Hepatocyte (in vitro differentiated cells): Measurements from ENCODE around the gene OR13J1. TPM values are rescaled to one million over a fixed set of nuclear protein-coding genes. Genes with fewer than 3 reads are reported as not detected.

Experiments used
- DNase-seq: peaks from one replicate; pipeline ENCODE4 v3.0.0-alpha.2; 2016; ENCODE audit warnings: low spot score
- H2AFZ ChIP-seq: fragments of 200-600 bp; sonication (generic); 2 replicates; pipeline ENCODE4 v1.6.0; 2016; ENCODE audit warnings: antibody characterized with exemption, mild to moderate bottlenecking
- H3K27ac ChIP-seq: fragments of 200-600 bp; sonication (generic); 2 replicates; pipeline ENCODE4 v1.5.1; 2016; ENCODE audit warnings: mild to moderate bottlenecking
- H3K27me3 ChIP-seq: fragments of 200-600 bp; sonication (generic); 2 replicates; pipeline ENCODE4 v1.6.1; 2016
- H3K36me3 ChIP-seq: fragments of 200-600 bp; sonication (generic); replicated peaks from 2 replicates; pipeline ENCODE4 v1.5.1; 2016; ENCODE audit warnings: low read depth; ENCODE audit not compliant: insufficient read depth
- H3K4me1 ChIP-seq: fragments of 200-600 bp; sonication (generic); 2 replicates; pipeline ENCODE4 v1.5.1; 2016; ENCODE audit warnings: mild to moderate bottlenecking, moderate library complexity; ENCODE audit not compliant: insufficient read depth
- H3K4me2 ChIP-seq: fragments of 200-600 bp; sonication (generic); 2 replicates; pipeline ENCODE4 v1.6.0; 2016
- H3K4me3 ChIP-seq: fragments of 200-600 bp; sonication (generic); 2 replicates; pipeline ENCODE4 v1.5.1; 2016; ENCODE audit warnings: mild to moderate bottlenecking
- H3K79me2 ChIP-seq: fragments of 200-600 bp; sonication (generic); 2 replicates; pipeline ENCODE4 v1.6.0; 2017; ENCODE audit warnings: mild to moderate bottlenecking
- H3K9me2 ChIP-seq: fragments of 200-600 bp; sonication (generic); replicated peaks from 2 replicates; pipeline ENCODE4 v1.6.0; 2017; ENCODE audit warnings: mild to moderate bottlenecking; ENCODE audit not compliant: insufficient read depth
- H3K9me3 ChIP-seq: fragments of 200-600 bp; sonication (generic); 2 replicates; pipeline ENCODE4 v1.5.1; 2016; ENCODE audit warnings: low read depth, mild to moderate bottlenecking
- H4K20me1 ChIP-seq: fragments of 200-600 bp; sonication (generic); 2 replicates; pipeline ENCODE4 v1.6.0; 2016; ENCODE audit warnings: mild to moderate bottlenecking; ENCODE audit not compliant: insufficient read depth, poor library complexity, severe bottlenecking
- CTCF ChIP-seq: fragments of 200-600 bp; sonication (generic); IDR thresholded peaks from 2 replicates; pipeline ENCODE4 v1.5.1; 2016; ENCODE audit warnings: antibody characterized with exemption, mild to moderate bottlenecking; ENCODE audit not compliant: poor library complexity
- EZH2 ChIP-seq: fragments of 200-600 bp; sonication (generic); IDR thresholded peaks from 2 replicates; pipeline ENCODE4 v1.6.1; 2016; ENCODE audit warnings: antibody characterized with exemption, mild to moderate bottlenecking, borderline replicate concordance
- EZH2phosphoT487 ChIP-seq: fragments of 200-600 bp; sonication (generic); IDR thresholded peaks from one replicate; pipeline ENCODE4 v1.6.1; 2018; ENCODE audit warnings: antibody characterized with exemption, mild to moderate bottlenecking, low read depth, moderate library complexity; ENCODE audit not compliant: unreplicated experiment, severe bottlenecking
- WGBS: methylation state at CpG from one replicate; pipeline ENCODE4 v1.1.6; 2016; ENCODE audit warnings: low lambda C conversion rate; ENCODE audit errors: missing lambda C conversion rate; 5-methylcytosine and 5-hydroxymethylcytosine counted together
- polyA plus RNA-seq: library from polyadenylated mRNA; unstranded; fragments of >200 nt; fragmentation: Nextera tagmentation; extraction: Ambion mirVana; gene quantifications from 2 replicates; pipeline ENCODE4 v1.2.1, GENCODE V29; 2016
- total RNA-seq: library from RNA; depleted of rRNA; stranded (reverse); fragments of >200 nt; gene quantifications from 2 replicates; pipeline ENCODE4 v1.2.3, GENCODE V29; 2014

Gene OR13J1
- total and polyA plus RNA-seq, 2 experiments from 2014 or later = not detected

- no peaks in the 10 kb centered on the region for H3K4me1 ChIP-seq
- no peak overlapping the region for H3K27ac ChIP-seq
- no peak for TF ChIP-seq EZH2
- no peak for TF ChIP-seq EZH2phosphoT487
- no peak for TF ChIP-seq CTCF
- no peak overlapping the region for H3K4me2 ChIP-seq
- WGBS = 95% methylated on average over 25 of the region's 25 CpGs
- H3K4me3 ChIP-seq = no peak overlapping the region
- DNase-seq = no peak
- H3K9me2 ChIP-seq = no peaks in the 10 kb centered on the region
- no peaks in the 10 kb centered on the region for H3K9me3 ChIP-seq
- H4K20me1 ChIP-seq = no peaks in the 10 kb centered on the region
- no peaks in the 10 kb centered on the region for H3K27me3 ChIP-seq
- no peaks in the 10 kb centered on the region for H3K79me2 ChIP-seq
- no peaks in the 10 kb centered on the region for H3K36me3 ChIP-seq
- H2AFZ ChIP-seq = no peak overlapping the region
These were observed 17.0 kb downstream of the OR13J1 start for GRCh38 chr9:35852876-35853865.

GRCh38 chr9:35852267-35852815 is 17.9 kb downstream of the OR13J1 start:
- H3K27me3 ChIP-seq = no peaks in the 10 kb centered on the region
- H3K4me3 ChIP-seq = no peak overlapping the region
- no peaks in the 10 kb centered on the region for H3K4me1 ChIP-seq
- H2AFZ ChIP-seq = no peak overlapping the region
- DNase-seq = no peak
- H3K79me2 ChIP-seq = no peaks in the 10 kb centered on the region
- 100% methylated on average over 2 of the region's 2 CpGs for WGBS
- H3K4me2 ChIP-seq = no peak overlapping the region
- no peaks in the 10 kb centered on the region for H3K9me3 ChIP-seq
- no peak overlapping the region for H3K27ac ChIP-seq
- no peaks in the 10 kb centered on the region for H3K9me2 ChIP-seq
- no peaks in the 10 kb centered on the region for H4K20me1 ChIP-seq
- no peaks in the 10 kb centered on the region for H3K36me3 ChIP-seq
- TF ChIP-seq EZH2phosphoT487 (no peak), EZH2 (no peak), CTCF (no peak)

- no peak overlapping the region for H2AFZ ChIP-seq
- no peaks in the 10 kb centered on the region for H3K27me3 ChIP-seq
- no peaks in the 10 kb centered on the region for H3K79me2 ChIP-seq
- no peak for DNase-seq
- no peaks in the 10 kb centered on the region for H3K9me2 ChIP-seq
- WGBS = 90% methylated on average over 4 of the region's 4 CpGs
- H3K4me3 ChIP-seq = no peak overlapping the region
- H4K20me1 ChIP-seq = no peaks in the 10 kb centered on the region
- no peak overlapping the region for H3K4me2 ChIP-seq
- peaks cover 24% of the 10 kb centered on the region for H3K4me1 ChIP-seq
- no peaks in the 10 kb centered on the region for H3K36me3 ChIP-seq
- TF ChIP-seq CTCF = no peak
- TF ChIP-seq EZH2phosphoT487 = no peak
- no peak for TF ChIP-seq EZH2
- H3K9me3 ChIP-seq = no peaks in the 10 kb centered on the region
- no peak overlapping the region for H3K27ac ChIP-seq
These were observed 22.2 kb downstream of the OR13J1 start for GRCh38 chr9:35847792-35848572.
